WTC11 (cell line): ENCODE data around the gene SMYD3. TPM values are rescaled to one million over a fixed set of nuclear protein-coding genes. Genes with fewer than 3 reads are reported as not detected.

Experiments used
- ATAC-seq: fragments of 200-7000 bp; cut with Tn5 transposase; 2 replicates; pipeline ENCODE4 v1.10.0; 2021; ENCODE audit warnings: mild to moderate bottlenecking, moderate library complexity
- CTCF ChIA-PET: fragments of 300-600 bp; sonication (Branson Sonifier 250); formaldehyde crosslinking; loops from one replicate; lab custom pipeline; 2021; ENCODE audit warnings: antibody characterized with exemption; lab: Charles Lee
- POLR2A ChIA-PET: fragments of 350-600 bp; sonication (Branson Sonifier 250); formaldehyde crosslinking; loops from one replicate; lab custom pipeline; 2021; ENCODE audit warnings: antibody characterized with exemption; lab: Charles Lee
- DNase-seq: peaks from one replicate; pipeline ENCODE4 v3.0.0; 2021; ENCODE audit warnings: low spot score
- H3K27ac Mint-ChIP-seq: 2 replicates; pipeline ENCODE4 v1.8.0; 2021; ENCODE audit warnings: mixed read lengths
- H3K27me3 Mint-ChIP-seq: 2 replicates; pipeline ENCODE4 v1.8.0; 2021; ENCODE audit warnings: low read depth, mild to moderate bottlenecking, moderate library complexity, mixed read lengths
- H3K36me3 Mint-ChIP-seq: 2 replicates; pipeline ENCODE4 v1.8.0; 2021; ENCODE audit warnings: mixed read lengths
- H3K4me1 Mint-ChIP-seq: 2 replicates; pipeline ENCODE4 v1.8.0; 2022; ENCODE audit warnings: mixed read lengths
- H3K4me3 Mint-ChIP-seq: 2 replicates; pipeline ENCODE4 v1.8.0; 2021; ENCODE audit warnings: mild to moderate bottlenecking, moderate library complexity, mixed read lengths
- H3K9me3 Mint-ChIP-seq: 2 replicates; pipeline ENCODE4 v1.8.0; 2021; ENCODE audit warnings: mixed read lengths
- CREM ChIP-seq: sonication (generic); formaldehyde crosslinking; IDR thresholded peaks from 2 replicates; pipeline ENCODE4 v1.8.1; 2022; ENCODE audit warnings: mild to moderate bottlenecking, missing genetic modification reagents, moderate library complexity
- FOXK1 ChIP-seq: sonication (generic); formaldehyde crosslinking; IDR thresholded peaks from 2 replicates; pipeline ENCODE4 v1.8.0; 2022; ENCODE audit warnings: mild to moderate bottlenecking, moderate library complexity, missing genetic modification reagents
- IRF2 ChIP-seq: sonication (generic); formaldehyde crosslinking; IDR thresholded peaks from 2 replicates; pipeline ENCODE4 v1.8.0; 2022; ENCODE audit warnings: low read depth, missing genetic modification reagents, borderline replicate concordance
- MXD4 ChIP-seq: fragments of 250-450 bp; sonication (Bioruptor Pico); IDR thresholded peaks from 2 replicates; pipeline ENCODE4 v1.8.0; 2021; ENCODE audit warnings: mild to moderate bottlenecking, moderate library complexity, borderline replicate concordance
- MYBL2 ChIP-seq: sonication (generic); formaldehyde crosslinking; IDR thresholded peaks from 2 replicates; pipeline ENCODE4 v1.8.1; 2023; ENCODE audit warnings: mild to moderate bottlenecking, moderate library complexity, missing genetic modification reagents
- NR2C2 ChIP-seq: sonication (generic); formaldehyde crosslinking; IDR thresholded peaks from 2 replicates; pipeline ENCODE4 v1.8.0; 2022; ENCODE audit warnings: mild to moderate bottlenecking, missing genetic modification reagents
- NR3C1 ChIP-seq: sonication (generic); formaldehyde crosslinking; conservative IDR thresholded peaks from 2 replicates; pipeline ENCODE4 v1.8.1; 2023; ENCODE audit warnings: low read depth, mild to moderate bottlenecking, missing genetic modification reagents
- SMAD4 ChIP-seq: sonication (generic); formaldehyde crosslinking; IDR thresholded peaks from 2 replicates; pipeline ENCODE4 v1.8.0; 2022; ENCODE audit warnings: mild to moderate bottlenecking, missing genetic modification reagents
- SOX15 ChIP-seq: fragments of 250-450 bp; sonication (Bioruptor Pico); IDR thresholded peaks from 2 replicates; pipeline ENCODE4 v1.9.0; 2021; ENCODE audit warnings: mild to moderate bottlenecking
- TCF7 ChIP-seq: sonication (generic); formaldehyde crosslinking; IDR thresholded peaks from 2 replicates; pipeline ENCODE4 v1.8.0; 2022; ENCODE audit warnings: mild to moderate bottlenecking, low read depth, missing genetic modification reagents, moderate library complexity
- ZNF121 ChIP-seq: sonication (generic); formaldehyde crosslinking; IDR thresholded peaks from 2 replicates; pipeline ENCODE4 v1.8.0; 2023; ENCODE audit warnings: missing genetic modification reagents
- ZNF232 ChIP-seq: sonication (generic); formaldehyde crosslinking; IDR thresholded peaks from 2 replicates; pipeline ENCODE4 v1.8.0; 2022; ENCODE audit warnings: mild to moderate bottlenecking, missing genetic modification reagents
- ZNF317 ChIP-seq: sonication (generic); formaldehyde crosslinking; IDR thresholded peaks from 2 replicates; pipeline ENCODE4 v1.8.1; 2023; ENCODE audit warnings: low read depth, mild to moderate bottlenecking, moderate library complexity, missing genetic modification reagents, borderline replicate concordance
- ZNF416 ChIP-seq: fragments of 250-450 bp; sonication (Bioruptor Pico); IDR thresholded peaks from 2 replicates; pipeline ENCODE4 v1.9.0; 2021; ENCODE audit warnings: mild to moderate bottlenecking, inconsistent platforms
- total RNA-seq: library from RNA; stranded (reverse); gene quantifications from 3 replicates; pipeline ENCODE4 v1.2.3, GENCODE V29; 2021
- TF ChIP-seq, protein P1 (sequence below): sonication (generic); formaldehyde crosslinking; IDR thresholded peaks from 2 replicates; pipeline ENCODE4 v1.8.0; 2022; ENCODE audit warnings: mild to moderate bottlenecking, missing genetic modification reagents
- TF ChIP-seq, protein P2 (sequence below): sonication (generic); formaldehyde crosslinking; IDR thresholded peaks from 2 replicates; pipeline ENCODE4 v1.8.1; 2022; ENCODE audit warnings: low read depth, mild to moderate bottlenecking, moderate library complexity, missing genetic modification reagents, borderline replicate concordance
- TF ChIP-seq, protein P3 (sequence below): sonication (generic); formaldehyde crosslinking; IDR thresholded peaks from 2 replicates; pipeline ENCODE4 v1.8.1; 2023; ENCODE audit warnings: mild to moderate bottlenecking, missing genetic modification reagents
- TF ChIP-seq, protein P4 (sequence below): sonication (generic); formaldehyde crosslinking; IDR thresholded peaks from 2 replicates; pipeline ENCODE4 v1.8.1; 2023; ENCODE audit warnings: mild to moderate bottlenecking, missing genetic modification reagents, borderline replicate concordance
- TF ChIP-seq, protein P5 (sequence below): sonication (generic); formaldehyde crosslinking; IDR thresholded peaks from 2 replicates; pipeline ENCODE4 v1.8.0; 2023; ENCODE audit warnings: missing genetic modification reagents
- TF ChIP-seq, protein P6 (sequence below): sonication (generic); formaldehyde crosslinking; IDR thresholded peaks from 2 replicates; pipeline ENCODE4 v1.8.1; 2023; ENCODE audit warnings: mild to moderate bottlenecking, moderate library complexity, missing genetic modification reagents

The SMYD3 gene
- total RNA-seq, 1 experiment from 2014 or later, result 21.4 TPM

DNA sequence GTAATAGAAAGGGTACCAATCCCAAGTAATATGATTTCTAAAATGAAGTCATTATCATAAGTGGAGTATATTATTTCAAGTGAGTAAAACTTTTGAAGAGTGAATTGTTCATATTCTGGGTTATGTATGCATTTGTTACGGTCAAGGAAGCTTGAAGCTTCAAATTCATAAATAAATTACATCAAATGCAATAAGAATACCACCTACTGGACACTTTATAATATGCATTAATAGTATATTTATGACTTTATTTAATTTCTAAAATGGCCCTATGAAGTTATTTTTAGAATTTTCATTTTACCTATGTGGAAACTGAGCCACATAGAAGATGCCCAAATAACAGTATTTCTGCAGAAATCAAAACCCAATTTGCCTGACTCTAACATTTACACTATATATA is 260.6 kb downstream of the SMYD3 start (continued):
- TF ChIP-seq, protein P1, sequence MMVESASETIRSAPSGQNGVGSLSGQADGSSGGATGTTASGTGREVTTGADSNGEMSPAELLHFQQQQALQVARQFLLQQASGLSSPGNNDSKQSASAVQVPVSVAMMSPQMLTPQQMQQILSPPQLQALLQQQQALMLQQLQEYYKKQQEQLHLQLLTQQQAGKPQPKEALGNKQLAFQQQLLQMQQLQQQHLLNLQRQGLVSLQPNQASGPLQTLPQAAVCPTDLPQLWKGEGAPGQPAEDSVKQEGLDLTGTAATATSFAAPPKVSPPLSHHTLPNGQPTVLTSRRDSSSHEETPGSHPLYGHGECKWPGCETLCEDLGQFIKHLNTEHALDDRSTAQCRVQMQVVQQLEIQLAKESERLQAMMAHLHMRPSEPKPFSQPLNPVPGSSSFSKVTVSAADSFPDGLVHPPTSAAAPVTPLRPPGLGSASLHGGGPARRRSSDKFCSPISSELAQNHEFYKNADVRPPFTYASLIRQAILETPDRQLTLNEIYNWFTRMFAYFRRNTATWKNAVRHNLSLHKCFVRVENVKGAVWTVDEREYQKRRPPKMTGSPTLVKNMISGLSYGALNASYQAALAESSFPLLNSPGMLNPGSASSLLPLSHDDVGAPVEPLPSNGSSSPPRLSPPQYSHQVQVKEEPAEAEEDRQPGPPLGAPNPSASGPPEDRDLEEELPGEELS (CRISPR knock-in tag), result no peak
- no peak for TF ChIP-seq MXD4 (CRISPR knock-in tag)
- TF ChIP-seq, protein P2, sequence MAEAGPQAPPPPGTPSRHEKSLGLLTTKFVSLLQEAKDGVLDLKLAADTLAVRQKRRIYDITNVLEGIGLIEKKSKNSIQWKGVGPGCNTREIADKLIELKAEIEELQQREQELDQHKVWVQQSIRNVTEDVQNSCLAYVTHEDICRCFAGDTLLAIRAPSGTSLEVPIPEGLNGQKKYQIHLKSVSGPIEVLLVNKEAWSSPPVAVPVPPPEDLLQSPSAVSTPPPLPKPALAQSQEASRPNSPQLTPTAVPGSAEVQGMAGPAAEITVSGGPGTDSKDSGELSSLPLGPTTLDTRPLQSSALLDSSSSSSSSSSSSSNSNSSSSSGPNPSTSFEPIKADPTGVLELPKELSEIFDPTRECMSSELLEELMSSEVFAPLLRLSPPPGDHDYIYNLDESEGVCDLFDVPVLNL (CRISPR knock-in tag), result no peak
- TF ChIP-seq SMAD4, result no peak
- no peak for TF ChIP-seq FOXK1 (CRISPR knock-in tag)

DNA sequence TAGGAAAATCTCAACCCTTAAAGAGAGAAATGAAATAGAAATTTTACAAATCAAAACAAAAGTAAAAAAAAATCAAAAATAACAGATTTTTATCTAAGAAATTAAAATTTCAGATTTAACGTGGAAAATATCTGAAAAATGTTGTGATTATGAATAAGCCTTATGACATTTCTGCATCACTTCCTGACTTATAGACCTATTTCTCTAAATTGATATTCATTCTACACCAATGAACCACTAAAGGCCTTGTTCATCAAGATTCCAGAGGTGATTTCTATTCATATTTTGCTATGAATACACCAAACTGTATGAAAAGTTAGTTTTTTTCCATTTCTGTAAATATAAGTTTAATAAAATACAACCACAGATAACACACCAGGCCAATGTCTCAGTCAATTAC is 261.5 kb downstream of the SMYD3 start:
- Mint-ChIP-seq H3K9me3 (peaks cover 6% of the 10 kb centered on the region; the same call in 1 of the 2 replicates), H3K27ac (no peak overlapping the region), H3K36me3 (no peaks in the 10 kb centered on the region), H3K27me3 (no peaks in the 10 kb centered on the region), H3K4me1 (no peaks in the 10 kb centered on the region), H3K4me3 (no peak overlapping the region)
- no peak for DNase-seq
- CTCF ChIA-PET, result no interaction called here
- POLR2A ChIA-PET, result no interaction called here
- TF ChIP-seq, protein P3, sequence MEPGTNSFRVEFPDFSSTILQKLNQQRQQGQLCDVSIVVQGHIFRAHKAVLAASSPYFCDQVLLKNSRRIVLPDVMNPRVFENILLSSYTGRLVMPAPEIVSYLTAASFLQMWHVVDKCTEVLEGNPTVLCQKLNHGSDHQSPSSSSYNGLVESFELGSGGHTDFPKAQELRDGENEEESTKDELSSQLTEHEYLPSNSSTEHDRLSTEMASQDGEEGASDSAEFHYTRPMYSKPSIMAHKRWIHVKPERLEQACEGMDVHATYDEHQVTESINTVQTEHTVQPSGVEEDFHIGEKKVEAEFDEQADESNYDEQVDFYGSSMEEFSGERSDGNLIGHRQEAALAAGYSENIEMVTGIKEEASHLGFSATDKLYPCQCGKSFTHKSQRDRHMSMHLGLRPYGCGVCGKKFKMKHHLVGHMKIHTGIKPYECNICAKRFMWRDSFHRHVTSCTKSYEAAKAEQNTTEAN (CRISPR knock-in tag), result no peak
- TF ChIP-seq, protein P4, sequence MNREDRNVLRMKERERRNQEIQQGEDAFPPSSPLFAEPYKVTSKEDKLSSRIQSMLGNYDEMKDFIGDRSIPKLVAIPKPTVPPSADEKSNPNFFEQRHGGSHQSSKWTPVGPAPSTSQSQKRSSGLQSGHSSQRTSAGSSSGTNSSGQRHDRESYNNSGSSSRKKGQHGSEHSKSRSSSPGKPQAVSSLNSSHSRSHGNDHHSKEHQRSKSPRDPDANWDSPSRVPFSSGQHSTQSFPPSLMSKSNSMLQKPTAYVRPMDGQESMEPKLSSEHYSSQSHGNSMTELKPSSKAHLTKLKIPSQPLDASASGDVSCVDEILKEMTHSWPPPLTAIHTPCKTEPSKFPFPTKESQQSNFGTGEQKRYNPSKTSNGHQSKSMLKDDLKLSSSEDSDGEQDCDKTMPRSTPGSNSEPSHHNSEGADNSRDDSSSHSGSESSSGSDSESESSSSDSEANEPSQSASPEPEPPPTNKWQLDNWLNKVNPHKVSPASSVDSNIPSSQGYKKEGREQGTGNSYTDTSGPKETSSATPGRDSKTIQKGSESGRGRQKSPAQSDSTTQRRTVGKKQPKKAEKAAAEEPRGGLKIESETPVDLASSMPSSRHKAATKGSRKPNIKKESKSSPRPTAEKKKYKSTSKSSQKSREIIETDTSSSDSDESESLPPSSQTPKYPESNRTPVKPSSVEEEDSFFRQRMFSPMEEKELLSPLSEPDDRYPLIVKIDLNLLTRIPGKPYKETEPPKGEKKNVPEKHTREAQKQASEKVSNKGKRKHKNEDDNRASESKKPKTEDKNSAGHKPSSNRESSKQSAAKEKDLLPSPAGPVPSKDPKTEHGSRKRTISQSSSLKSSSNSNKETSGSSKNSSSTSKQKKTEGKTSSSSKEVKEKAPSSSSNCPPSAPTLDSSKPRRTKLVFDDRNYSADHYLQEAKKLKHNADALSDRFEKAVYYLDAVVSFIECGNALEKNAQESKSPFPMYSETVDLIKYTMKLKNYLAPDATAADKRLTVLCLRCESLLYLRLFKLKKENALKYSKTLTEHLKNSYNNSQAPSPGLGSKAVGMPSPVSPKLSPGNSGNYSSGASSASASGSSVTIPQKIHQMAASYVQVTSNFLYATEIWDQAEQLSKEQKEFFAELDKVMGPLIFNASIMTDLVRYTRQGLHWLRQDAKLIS (CRISPR knock-in tag), result no peak
- no peak for ATAC-seq

DNA sequence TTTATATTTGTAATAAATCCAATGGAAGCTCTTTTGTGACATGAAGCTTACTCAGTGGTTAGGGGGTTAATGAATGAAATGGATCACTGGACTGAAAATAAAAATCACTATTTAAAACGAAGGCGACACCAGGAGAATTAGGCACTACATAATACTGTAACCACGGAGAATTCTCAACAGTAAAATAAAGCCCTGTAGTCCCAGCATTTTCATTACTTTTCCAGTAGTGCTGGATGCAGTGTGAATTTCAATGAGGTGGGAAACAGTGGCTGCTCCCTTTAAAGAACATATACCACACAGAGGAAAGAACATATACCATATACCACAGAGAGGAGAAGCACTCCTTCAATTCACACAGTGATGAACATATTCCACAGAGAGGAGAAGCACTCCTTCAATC is 275.0 kb downstream of the SMYD3 start:
- DNase-seq (no peak), ATAC-seq (no peak)
- no peak overlapping the region for H3K27ac Mint-ChIP-seq
- H3K36me3 Mint-ChIP-seq, result no peaks in the 10 kb centered on the region
- no peak for TF ChIP-seq SMAD4
- no peak for TF ChIP-seq ZNF416
- TF ChIP-seq ZNF317 (CRISPR knock-in tag), result no peak
- TF ChIP-seq CREM, result no peak
- TF ChIP-seq TCF7 (CRISPR knock-in tag), result no peak
- no peak for TF ChIP-seq ZNF121 (CRISPR knock-in tag)
- no peak for TF ChIP-seq ZNF232 (CRISPR knock-in tag)
- TF ChIP-seq MYBL2 (CRISPR knock-in tag), result no peak
- no peak for TF ChIP-seq IRF2 (CRISPR knock-in tag)
- TF ChIP-seq, protein P5, sequence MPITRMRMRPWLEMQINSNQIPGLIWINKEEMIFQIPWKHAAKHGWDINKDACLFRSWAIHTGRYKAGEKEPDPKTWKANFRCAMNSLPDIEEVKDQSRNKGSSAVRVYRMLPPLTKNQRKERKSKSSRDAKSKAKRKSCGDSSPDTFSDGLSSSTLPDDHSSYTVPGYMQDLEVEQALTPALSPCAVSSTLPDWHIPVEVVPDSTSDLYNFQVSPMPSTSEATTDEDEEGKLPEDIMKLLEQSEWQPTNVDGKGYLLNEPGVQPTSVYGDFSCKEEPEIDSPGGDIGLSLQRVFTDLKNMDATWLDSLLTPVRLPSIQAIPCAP (CRISPR knock-in tag), result no peak
- no peak for TF ChIP-seq NR2C2 (CRISPR knock-in tag)
- TF ChIP-seq, protein P3 (CRISPR knock-in tag), result no peak
- TF ChIP-seq, protein P6, sequence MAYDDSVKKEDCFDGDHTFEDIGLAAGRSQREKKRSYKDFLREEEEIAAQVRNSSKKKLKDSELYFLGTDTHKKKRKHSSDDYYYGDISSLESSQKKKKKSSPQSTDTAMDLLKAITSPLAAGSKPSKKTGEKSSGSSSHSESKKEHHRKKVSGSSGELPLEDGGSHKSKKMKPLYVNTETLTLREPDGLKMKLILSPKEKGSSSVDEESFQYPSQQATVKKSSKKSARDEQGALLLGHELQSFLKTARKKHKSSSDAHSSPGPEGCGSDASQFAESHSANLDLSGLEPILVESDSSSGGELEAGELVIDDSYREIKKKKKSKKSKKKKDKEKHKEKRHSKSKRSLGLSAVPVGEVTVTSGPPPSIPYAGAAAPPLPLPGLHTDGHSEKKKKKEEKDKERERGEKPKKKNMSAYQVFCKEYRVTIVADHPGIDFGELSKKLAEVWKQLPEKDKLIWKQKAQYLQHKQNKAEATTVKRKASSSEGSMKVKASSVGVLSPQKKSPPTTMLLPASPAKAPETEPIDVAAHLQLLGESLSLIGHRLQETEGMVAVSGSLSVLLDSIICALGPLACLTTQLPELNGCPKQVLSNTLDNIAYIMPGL, result no peak
- TF ChIP-seq SOX15 (CRISPR knock-in tag), result no peak
- TF ChIP-seq NR3C1 (CRISPR knock-in tag), result no peak
- TF ChIP-seq, all 79 proteins: peak for 0
- Mint-ChIP-seq H3K27me3 (no peaks in the 10 kb centered on the region), H3K9me3 (no peaks in the 10 kb centered on the region), H3K4me1 (no peaks in the 10 kb centered on the region), H3K4me3 (no peak overlapping the region)
- CTCF ChIA-PET, result no interaction called here
- POLR2A ChIA-PET, result no interaction called here
